Adrenal gland (tissue), 5 donors: ENCODE results near the gene TPRG1.

Source experiments
- CTCF ChIP-seq, 6 experiments: fragments of 450-650 bp in 4 of 6; fragments of 200-600 bp in 2 of 6; sonication (generic) in 1 of 6; IDR thresholded peaks; 1 replicate in 5 of 6; 2 replicates in 1 of 6; pipeline versions ENCODE4 v1.5.1 to v1.8.0; 2016 to 2021; ENCODE audit warnings: antibody characterized with exemption in 6 of 6, mild to moderate bottlenecking in 2 of 6, moderate library complexity in 1 of 6
- POLR2A ChIP-seq, 2 donors: fragments of 450-650 bp; IDR thresholded peaks; one replicate each; pipeline ENCODE4 v1.6.1; 2017; ENCODE audit warnings: antibody characterized with exemption in 2 of 2, mild to moderate bottlenecking in 2 of 2, moderate library complexity in 1 of 2
- donor health status: DM: no; HTN: no; CAD: no.

DNA sequence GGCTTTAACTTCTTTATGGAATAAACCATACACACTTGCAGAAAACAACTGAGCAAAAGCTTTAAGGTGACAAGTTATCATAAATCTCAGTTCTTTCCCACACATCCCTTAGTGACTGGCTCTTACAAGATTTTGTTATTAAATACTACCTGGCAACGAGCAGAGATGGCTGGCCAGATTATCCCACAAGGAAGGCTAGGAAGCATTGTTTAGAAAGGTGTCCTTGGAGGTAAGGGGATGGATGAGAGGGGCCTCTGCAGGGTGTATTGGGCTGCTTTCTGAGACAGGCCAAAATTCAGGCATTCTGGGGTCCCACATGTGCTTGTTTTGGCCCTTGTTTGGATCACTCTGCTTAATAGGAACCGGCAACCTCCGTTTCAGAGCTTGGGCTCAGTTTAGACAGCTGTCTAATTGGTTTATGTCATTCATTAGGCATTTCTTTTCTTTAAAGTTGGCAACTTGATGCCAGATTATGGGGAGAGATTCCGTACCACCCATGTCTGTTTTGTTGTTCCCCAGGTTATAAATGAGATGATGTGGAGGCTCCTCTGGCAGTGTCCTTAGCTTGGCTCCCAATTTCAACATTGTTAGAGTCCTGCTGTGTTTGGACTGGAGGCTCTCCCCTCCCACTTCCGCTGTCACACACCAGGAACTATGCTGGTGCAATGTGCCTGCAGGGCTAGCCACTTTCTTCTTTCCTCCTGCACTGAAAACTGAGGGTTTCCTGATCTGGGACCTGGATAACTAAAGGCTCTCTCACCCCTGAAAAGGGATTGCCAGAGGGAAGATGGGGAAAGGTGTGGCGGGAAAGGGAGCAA is 121.1 kb downstream of the TPRG1 start:
- TF ChIP-seq CTCF (IDR thresholded peaks at IDR 0.05): no peak
- no peak for TF ChIP-seq POLR2A (IDR thresholded peaks at IDR 0.05)
